OCI-LY7 (cell line): ENCODE measurements around the gene DST. TPM values are rescaled to one million over a fixed set of nuclear protein-coding genes. Genes with fewer than 3 reads are reported as not detected.

ENCODE experiments used
- BruUV-seq: library from RNA; stranded (reverse); fragments of 400-500 nt; replicated peaks from 2 replicates; lab custom pipeline; 2021; lab: Mats Ljungman, UMichigan
- CTCF ChIA-PET: fragments of 300-600 bp; sonication (Branson Sonifier 250); formaldehyde crosslinking; loops from one replicate; lab custom pipeline; 2022; ENCODE audit warnings: antibody characterized with exemption; ENCODE audit not compliant: unreplicated experiment; lab: Charles Lee
- POLR2A ChIA-PET: fragments of 300-600 bp; sonication (Branson Sonifier 250); formaldehyde crosslinking; loops from one replicate; lab custom pipeline; 2022; ENCODE audit warnings: antibody characterized with exemption; lab: Charles Lee
- DNase-seq: peaks from one replicate; pipeline ENCODE4 v3.0.0-alpha.2; 2015; ENCODE audit warnings: low spot score
- H2AFZ ChIP-seq: fragments of 200-600 bp; sonication (generic), shearing (Covaris generic); 2 replicates; pipeline ENCODE4 v1.6.1; 2014; ENCODE audit warnings: mild to moderate bottlenecking, antibody characterized with exemption, low read length, moderate library complexity
- H3K27ac ChIP-seq: fragments of 200-600 bp; sonication (generic); 2 replicates; pipeline ENCODE4 v1.5.1; 2014; ENCODE audit warnings: mixed run types, low read depth, mild to moderate bottlenecking, moderate library complexity, low read length, inconsistent platforms; ENCODE audit not compliant: poor library complexity, severe bottlenecking
- H3K36me3 ChIP-seq: fragments of 200-600 bp; sonication (generic); 2 replicates; pipeline ENCODE4 v1.6.1; 2014; ENCODE audit warnings: mild to moderate bottlenecking, antibody characterized with exemption, low read length, moderate library complexity, mixed read lengths; ENCODE audit not compliant: insufficient read depth
- H3K4me1 ChIP-seq: fragments of 200-600 bp; sonication (generic); 2 replicates; pipeline ENCODE4 v1.5.1; 2014; ENCODE audit warnings: mild to moderate bottlenecking, low read length; ENCODE audit not compliant: insufficient read depth, poor library complexity, severe bottlenecking
- H3K4me2 ChIP-seq: fragments of 200-600 bp; sonication (generic); 2 replicates; pipeline ENCODE4 v1.6.1; 2014; ENCODE audit warnings: mild to moderate bottlenecking, low read length
- H3K4me3 ChIP-seq: fragments of 200-600 bp; sonication (generic); 2 replicates; pipeline ENCODE4 v1.5.1; 2014; ENCODE audit warnings: mild to moderate bottlenecking, low read depth, low read length; ENCODE audit not compliant: poor library complexity, severe bottlenecking
- H3K79me2 ChIP-seq: fragments of 200-600 bp; sonication (generic); 2 replicates; pipeline ENCODE4 v1.6.1; 2016; ENCODE audit warnings: low read depth, mild to moderate bottlenecking, low read length, moderate library complexity, mixed read lengths; ENCODE audit not compliant: insufficient read depth
- H3K9me2 ChIP-seq: fragments of 200-600 bp; sonication (generic); 2 replicates; pipeline ENCODE4 v1.6.1; 2016; ENCODE audit warnings: mild to moderate bottlenecking, low read length, mixed read lengths; ENCODE audit not compliant: insufficient read depth
- H3K9me3 ChIP-seq: fragments of 200-600 bp; sonication (generic); 2 replicates; pipeline ENCODE4 v1.6.1; 2014; ENCODE audit warnings: mild to moderate bottlenecking, mixed run types, low read length, mixed read lengths
- H4K20me1 ChIP-seq: fragments of 200-600 bp; sonication (generic); 2 replicates; pipeline ENCODE4 v1.6.1; 2014; ENCODE audit warnings: mild to moderate bottlenecking, antibody characterized with exemption, low read length, moderate library complexity, mixed read lengths; ENCODE audit not compliant: insufficient read depth
- CTCF ChIP-seq: fragments of 200-600 bp; sonication (generic); conservative IDR thresholded peaks from 2 replicates; pipeline ENCODE4 v1.5.1; 2014; ENCODE audit warnings: mild to moderate bottlenecking, antibody characterized with exemption, low read length, moderate library complexity, mixed read lengths
- EZH2phosphoT487 ChIP-seq: fragments of 200-600 bp; sonication (generic); IDR thresholded peaks from 2 replicates; pipeline ENCODE4 v1.6.1; 2018; ENCODE audit warnings: low read depth, borderline replicate concordance, mild to moderate bottlenecking, mixed run types, antibody characterized with exemption, low read length, moderate library complexity, mixed read lengths
- intact Hi-C: fragments of 100-400 bp; cut with micrococcal nuclease; formaldehyde crosslinking; loops from one replicate; pipeline ENCODE4 v1.10.0; 2022; ENCODE audit not compliant: unreplicated experiment
- total RNA-seq, 2 experiments: library from RNA; depleted of rRNA in 1 of 2; stranded (reverse); fragments of >200 nt in 1 of 2; shearing (Covaris generic) in 1 of 2; gene quantifications; 2 replicates each; pipeline ENCODE4 v1.2.3, GENCODE V29; 2014 to 2022

The DST gene
- total RNA-seq, 2 experiments from 2014 or later, result 8.4 to 19.4 TPM

GRCh38 chr6:56491606-56492328 is 150.9 kb downstream of the DST start:
- H2AFZ ChIP-seq, result no peak overlapping the region
- no peak for DNase-seq
- no peaks in the 10 kb centered on the region for H3K9me2 ChIP-seq
- H3K79me2 ChIP-seq, result no peaks in the 10 kb centered on the region
- H4K20me1 ChIP-seq, result no peaks in the 10 kb centered on the region
- TF ChIP-seq EZH2phosphoT487 (no peak), CTCF (no peak)
- POLR2A ChIA-PET, result interaction anchor here (0.5 to 1.2 kb wide), 4 partner anchors 23 to 468 kb away, joined by 3 to 4 read pairs (median 3); no protein-coding TSS in a partner anchor
- BruUV-seq, result no TSS peak
- CTCF ChIA-PET, result no interaction called here
- H3K4me3 ChIP-seq, result no peak overlapping the region
- no peaks in the 10 kb centered on the region for H3K9me3 ChIP-seq
- H3K27ac ChIP-seq, result no peak overlapping the region
- no peaks in the 10 kb centered on the region for H3K4me1 ChIP-seq
- intact Hi-C loops, result no loop called here
- H3K36me3 ChIP-seq, result no peaks in the 10 kb centered on the region
- no peak overlapping the region for H3K4me2 ChIP-seq

GRCh38 chr6:56490993-56491392 is 151.7 kb downstream of the DST start:
- no peaks in the 10 kb centered on the region for H4K20me1 ChIP-seq
- intact Hi-C loops, result no loop called here
- TF ChIP-seq CTCF (no peak), EZH2phosphoT487 (no peak)
- no peaks in the 10 kb centered on the region for H3K36me3 ChIP-seq
- CTCF ChIA-PET, result no interaction called here
- H3K9me2 ChIP-seq, result no peaks in the 10 kb centered on the region
- DNase-seq, result no peak
- H2AFZ ChIP-seq, result no peak overlapping the region
- POLR2A ChIA-PET, result interaction anchor here (0.6 kb wide), 2 partner anchors 22 to 469 kb away, joined by 3 to 4 read pairs; no protein-coding TSS in a partner anchor
- no TSS peak for BruUV-seq
- no peaks in the 10 kb centered on the region for H3K9me3 ChIP-seq
- no peak overlapping the region for H3K4me2 ChIP-seq
- no peak overlapping the region for H3K4me3 ChIP-seq
- H3K27ac ChIP-seq, result no peak overlapping the region
- H3K4me1 ChIP-seq, result no peaks in the 10 kb centered on the region
- no peaks in the 10 kb centered on the region for H3K79me2 ChIP-seq

GRCh38 chr6:56489559-56489958 is 153.1 kb downstream of the DST start:
- Histone ChIP-seq H2AFZ (no peak overlapping the region), H3K36me3 (no peaks in the 10 kb centered on the region), H3K4me2 (no peak overlapping the region), H3K9me3 (no peaks in the 10 kb centered on the region), H4K20me1 (no peaks in the 10 kb centered on the region), H3K4me1 (no peaks in the 10 kb centered on the region), H3K9me2 (no peaks in the 10 kb centered on the region), H3K4me3 (no peak overlapping the region), H3K79me2 (no peaks in the 10 kb centered on the region), H3K27ac (no peak overlapping the region)
- ChIA-PET CTCF (no interaction called here), POLR2A (interaction anchor here (1.1 kb wide), 1 partner anchor 15 kb away, joined by 4 read pairs; no protein-coding TSS in a partner anchor)
- intact Hi-C loops, result no loop called here
- no peak for DNase-seq
- no TSS peak for BruUV-seq
- no peak for TF ChIP-seq CTCF
- no peak for TF ChIP-seq EZH2phosphoT487
